WTC11 (cell line): ENCODE results near the gene CPAMD8.
"Not testable (repeated sequence)": the region's sequence is repeated elsewhere in the genome, so short reads cannot be mapped to it uniquely, and the experiment has no call there.

Experiments
- ATF3 ChIP-seq: sonication (generic); formaldehyde crosslinking; conservative IDR thresholded peaks from 2 replicates; pipeline ENCODE4 v1.8.1; 2022; ENCODE audit warnings: mild to moderate bottlenecking, missing genetic modification reagents
- CREM ChIP-seq: sonication (generic); formaldehyde crosslinking; IDR thresholded peaks from 2 replicates; pipeline ENCODE4 v1.8.1; 2022; ENCODE audit warnings: mild to moderate bottlenecking, missing genetic modification reagents, moderate library complexity
- CTCF ChIP-seq: fragments of 200-600 bp; IDR thresholded peaks from 2 replicates; pipeline ENCODE4 v1.8.0; 2022; ENCODE audit warnings: antibody characterized with exemption
- E2F5 ChIP-seq: sonication (generic); formaldehyde crosslinking; IDR thresholded peaks from 2 replicates; pipeline ENCODE4 v1.8.1; 2022; ENCODE audit warnings: mild to moderate bottlenecking, moderate library complexity, missing genetic modification reagents
- MXD4 ChIP-seq: fragments of 250-450 bp; sonication (Bioruptor Pico); IDR thresholded peaks from 2 replicates; pipeline ENCODE4 v1.8.0; 2021; ENCODE audit warnings: mild to moderate bottlenecking, moderate library complexity, borderline replicate concordance
- NFYB ChIP-seq: sonication (generic); formaldehyde crosslinking; conservative IDR thresholded peaks from 2 replicates; pipeline ENCODE4 v1.8.0; 2022; ENCODE audit warnings: low read depth, missing genetic modification reagents
- NR1H2 ChIP-seq: sonication (generic); formaldehyde crosslinking; IDR thresholded peaks from 2 replicates; pipeline ENCODE4 v1.9.0; 2021; ENCODE audit warnings: mild to moderate bottlenecking, moderate library complexity, missing genetic modification reagents
- PREB ChIP-seq: sonication (generic); formaldehyde crosslinking; IDR thresholded peaks from 2 replicates; pipeline ENCODE4 v1.8.1; 2022; ENCODE audit warnings: mild to moderate bottlenecking, missing genetic modification reagents, moderate library complexity, borderline replicate concordance
- SP1 ChIP-seq: sonication (generic); formaldehyde crosslinking; conservative IDR thresholded peaks from 2 replicates; pipeline ENCODE4 v1.8.1; 2022; ENCODE audit warnings: missing genetic modification reagents
- STAT6 ChIP-seq: sonication (generic); formaldehyde crosslinking; conservative IDR thresholded peaks from 2 replicates; pipeline ENCODE4 v1.8.1; 2023; ENCODE audit warnings: mild to moderate bottlenecking, low read depth, missing genetic modification reagents, moderate library complexity
- TCF7 ChIP-seq: sonication (generic); formaldehyde crosslinking; IDR thresholded peaks from 2 replicates; pipeline ENCODE4 v1.8.0; 2022; ENCODE audit warnings: mild to moderate bottlenecking, low read depth, missing genetic modification reagents, moderate library complexity
- ZBTB21 ChIP-seq: sonication (generic); formaldehyde crosslinking; IDR thresholded peaks from 2 replicates; pipeline ENCODE4 v1.8.1; 2023; ENCODE audit warnings: mild to moderate bottlenecking, missing genetic modification reagents, borderline replicate concordance
- ZMAT4 ChIP-seq: fragments of 250-450 bp; sonication (Bioruptor Pico); IDR thresholded peaks from 2 replicates; pipeline ENCODE4 v1.9.0; 2021; ENCODE audit warnings: mild to moderate bottlenecking
- ZNF317 ChIP-seq: sonication (generic); formaldehyde crosslinking; IDR thresholded peaks from 2 replicates; pipeline ENCODE4 v1.8.1; 2023; ENCODE audit warnings: low read depth, mild to moderate bottlenecking, moderate library complexity, missing genetic modification reagents, borderline replicate concordance

- TF ChIP-seq NFYB (CRISPR knock-in tag); PREB (CRISPR knock-in tag); CTCF; SP1 (CRISPR knock-in tag); TCF7 (CRISPR knock-in tag); ATF3 (CRISPR knock-in tag); ZMAT4 (CRISPR knock-in tag); E2F5 (CRISPR knock-in tag); ZNF317 (CRISPR knock-in tag); MXD4 (CRISPR knock-in tag); ZBTB21 (CRISPR knock-in tag); CREM (CRISPR knock-in tag); STAT6 (CRISPR knock-in tag); NR1H2: not testable (repeated sequence)
Measured at GRCh38 chr19:16943090-16943489, 83.5 kb downstream of the CPAMD8 start.
